GM12892 (cell line): ENCODE results near the gene GALNT9.

ENCODE experiments used
- POLR2A ChIP-seq: IDR thresholded peaks from 2 replicates; pipeline ENCODE4 v1.6.1; 2011; ENCODE audit warnings: low read depth, low read length, control low read depth
- POLR2AphosphoS5 ChIP-seq: IDR thresholded peaks from 2 replicates; pipeline ENCODE4 v1.6.1; 2011; ENCODE audit warnings: low read depth, low read length, control low read depth

DNA sequence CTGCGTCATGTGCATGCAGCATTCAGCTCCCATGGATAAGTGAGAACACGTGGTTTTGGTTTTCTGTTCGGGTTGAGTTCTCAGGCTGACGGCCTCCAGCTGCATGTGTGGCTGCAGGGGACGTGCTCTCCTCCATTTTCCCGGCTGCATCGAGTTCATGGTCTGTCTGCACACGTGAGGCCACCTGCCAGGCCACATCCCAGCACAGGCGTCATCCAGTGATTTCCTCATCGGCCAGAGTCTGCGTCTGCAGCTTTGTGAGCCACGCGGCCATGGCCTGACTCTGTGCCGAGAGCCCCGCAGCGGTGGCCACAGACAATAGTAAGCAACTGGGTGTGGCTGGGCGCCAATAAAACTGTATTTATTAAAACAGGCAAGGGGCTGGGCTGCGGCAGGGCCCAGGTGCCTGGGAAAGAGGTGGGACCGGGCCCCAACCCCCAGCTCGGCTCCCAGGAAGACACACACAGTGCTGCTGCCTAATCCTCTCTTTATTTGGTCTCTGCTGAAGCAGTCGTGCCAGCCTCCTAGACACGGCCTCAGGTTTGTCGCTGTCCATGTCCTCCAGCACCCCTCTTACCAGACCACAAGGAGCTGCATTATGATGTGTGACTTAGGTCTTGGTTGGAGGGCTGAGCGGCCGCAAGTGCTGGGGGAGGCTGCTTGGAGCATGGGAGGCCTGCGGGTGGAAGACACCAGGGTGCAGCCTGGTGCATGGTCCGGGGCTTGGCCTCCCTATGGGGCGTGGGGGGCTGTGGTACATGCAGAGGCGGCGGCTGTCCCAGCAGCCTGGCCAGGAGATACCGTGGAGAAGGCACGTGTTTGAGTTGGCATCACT lies 133.1 kb downstream of the GALNT9 start:
- TF ChIP-seq POLR2AphosphoS5 (no peak), POLR2A (no peak)
